ENCODE results near the gene OSR1. TPM values are rescaled to one million over a fixed set of nuclear protein-coding genes. Genes with fewer than 3 reads are reported as not detected.

The OSR1 gene
- total and polyA plus RNA-seq, 9 of the 15 experiments (the other 6 are each of a cell fraction or from before 2014, with no cell fraction given) = not detected

- Histone ChIP-seq H3K4me1 (replicated peaks in 1 of 2; ENCODE audit: control insufficient read depth in 2 of 2, insufficient read depth in 2 of 2, low read length in 2 of 2) (peaks cover 0 to 6% of the 10 kb centered on the region in 2 experiments; a peak in 1 of 5 replicates), H3K9ac (ENCODE audit: insufficient read depth in 1 of 2, low read depth in 2 of 2, low read length in 2 of 2) (no peak overlapping the region), H3K79me2 (ENCODE audit: control insufficient read depth, insufficient read depth, low read length) (no peaks in the 10 kb centered on the region), H3K27ac (ENCODE audit: extremely low read depth, low read depth, low read length) (no peak overlapping the region), H2AFZ (ENCODE audit: low read depth, low read length) (no peak overlapping the region), H3K27me3 (ENCODE audit: control insufficient read depth in 2 of 2, insufficient read depth in 2 of 2, low read length in 2 of 2) (peaks cover 21 to 38% of the 10 kb centered on the region in 2 experiments; a peak in 4 of 5 replicates), H3K9me1 (ENCODE audit: control insufficient read depth, insufficient read depth, low read length) (no peaks in the 10 kb centered on the region), H3K4me3 (no peak overlapping the region), H3K4me2 (ENCODE audit: insufficient read depth, low read length) (no peak overlapping the region), H3K9me3 (replicated peaks; ENCODE audit: control insufficient read depth, insufficient read depth, low read depth, low read length) (no peaks in the 10 kb centered on the region), H4K20me1 (replicated peaks; ENCODE audit: control insufficient read depth, insufficient read depth, low read length) (no peaks in the 10 kb centered on the region), H3K36me3 (ENCODE audit: control insufficient read depth, insufficient read depth, low read length) (no peaks in the 10 kb centered on the region)
- in situ Hi-C loops (cut with MboI) (loop anchor here (25.0 kb wide), 1 partner anchor 926 kb away; no protein-coding TSS in a partner anchor), intact Hi-C loops (cut with micrococcal nuclease) (loop anchor here (1.0 to 10.0 kb wide), 7 partner anchors 301 to 976 kb away; no protein-coding TSS in a partner anchor)
- TF ChIP-seq ZNF699 (CRISPR knock-in tag; IDR thresholded peaks at IDR 0.05; ENCODE audit: insufficient replicate concordance) (no peak), ETS2 (tag; IDR thresholded peaks at IDR 0.05; ENCODE audit: borderline replicate concordance, poor library complexity, severe bottlenecking) (no peak), RFX1 (IDR thresholded peaks at IDR 0.05) (no peak), ZFP91 (CRISPR knock-in tag; IDR thresholded peaks at IDR 0.05) (no peak), ZBTB34 (CRISPR knock-in tag; IDR thresholded peaks at IDR 0.05) (no peak), BRCA1 (IDR thresholded peaks at IDR 0.05) (no peak), BRCA1 (CRISPR knock-in tag; IDR thresholded peaks at IDR 0.05) (no peak), POLR2G (IDR thresholded peaks at IDR 0.05; ENCODE audit: low read depth, low read length) (no peak), TRIM24 (IDR thresholded peaks at IDR 0.05) (no peak), POU5F1 (IDR thresholded peaks at IDR 0.05; ENCODE audit: borderline replicate concordance, low read depth, low read length, partially characterized antibody) (no peak), HDGF (IDR thresholded peaks at IDR 0.05) (no peak), NR2C1 (IDR thresholded peaks at IDR 0.05) (no peak), NR2C1 (tag; IDR thresholded peaks at IDR 0.05) (no peak), WHSC1 (IDR thresholded peaks at IDR 0.05; ENCODE audit: low read length) (no peak), STAT5B (CRISPR knock-in tag; IDR thresholded peaks at IDR 0.05) (no peak), ZNF253 (CRISPR knock-in tag; conservative IDR thresholded peaks at IDR 0.05) (no peak)
- WGBS (ENCODE audit: insufficient coverage, low coverage, missing lambda C conversion rate) = 31% methylated on average over 15 of the region's 20 CpGs
- DNase-seq (ENCODE audit: extremely low read depth in 1 of 4, low spot score in 3 of 4) (no peak), ATAC-seq (no peak), FAIRE-seq (no peak)
- ChIA-PET CTCF (ENCODE audit: low intra/inter-chr PET ratio) (interaction anchor here (0.7 to 2.4 kb wide), 4 partner anchors 13 to 843 kb away, joined by 3 to 18 read pairs (median 4); no protein-coding TSS in a partner anchor), POLR2A (interaction anchor here (0.6 kb wide), 1 partner anchor 916 kb away, joined by 4 read pairs; no protein-coding TSS in a partner anchor)
- BruUV-seq (replicated peaks) = no TSS peak
Measured at GRCh38 chr2:19363474-19363778, 5.0 kb upstream of the OSR1 start.
